ENCODE data around the gene ADARB2. TPM values are rescaled to one million over a fixed set of nuclear protein-coding genes. Genes with fewer than 3 reads are reported as not detected.
A peak's percentile ranks its signal among the peaks of the same experiment; 100 is the strongest.

Gene ADARB2
- total RNA-seq, 1 donor from 2014 or later = 0.06 TPM

GRCh38 chr10:1185911-1186682 lies 551.2 kb downstream of the ADARB2 start:
- peak; percentile 71 for DNase-seq (ENCODE audit: low spot score)

DNA sequence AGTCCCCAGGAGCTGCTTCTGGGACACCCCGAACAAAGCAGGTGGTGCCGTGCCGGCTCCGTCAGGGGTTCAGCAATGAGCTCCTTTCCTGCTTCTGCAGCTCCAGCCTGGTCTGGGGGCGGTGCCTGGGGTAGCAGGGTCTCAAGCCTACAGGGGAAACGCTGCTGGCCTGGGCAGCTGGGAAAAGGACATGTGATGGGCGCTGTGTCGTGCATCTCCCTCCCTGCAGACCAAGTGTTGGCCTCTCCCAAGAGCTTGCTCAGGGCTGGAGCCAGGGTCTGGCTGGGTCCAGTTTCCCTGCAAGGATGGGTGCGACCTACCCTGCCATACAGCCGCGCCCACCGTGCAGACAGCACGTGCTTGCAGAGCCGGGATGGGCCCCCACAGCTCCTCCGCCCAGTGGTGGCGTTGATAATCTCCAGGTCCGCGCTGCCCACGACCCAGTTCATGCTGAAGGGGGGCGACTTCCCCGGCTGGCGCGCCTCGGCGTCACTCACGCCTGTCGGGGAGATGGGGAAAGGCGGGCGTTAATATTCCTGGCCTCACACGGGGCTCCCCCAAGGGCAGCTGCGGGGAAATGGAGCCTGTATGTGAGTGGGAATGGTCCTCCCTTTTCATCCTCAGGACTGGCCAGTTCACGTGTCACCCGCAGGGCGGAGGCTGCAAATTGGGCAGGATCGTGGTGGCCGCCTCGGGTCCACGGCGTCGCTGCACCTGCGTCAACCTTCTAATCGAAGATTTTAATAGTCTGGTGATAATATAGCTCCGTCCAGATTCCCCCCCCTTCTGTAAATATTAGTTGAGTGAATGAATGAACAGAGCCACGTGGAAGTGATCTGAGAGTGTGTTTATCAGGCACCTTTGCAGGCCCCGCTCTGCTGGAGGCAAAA lies 552.5 kb downstream of the ADARB2 start:
- peak; percentile 85 for DNase-seq (ENCODE audit: low spot score)

DNA sequence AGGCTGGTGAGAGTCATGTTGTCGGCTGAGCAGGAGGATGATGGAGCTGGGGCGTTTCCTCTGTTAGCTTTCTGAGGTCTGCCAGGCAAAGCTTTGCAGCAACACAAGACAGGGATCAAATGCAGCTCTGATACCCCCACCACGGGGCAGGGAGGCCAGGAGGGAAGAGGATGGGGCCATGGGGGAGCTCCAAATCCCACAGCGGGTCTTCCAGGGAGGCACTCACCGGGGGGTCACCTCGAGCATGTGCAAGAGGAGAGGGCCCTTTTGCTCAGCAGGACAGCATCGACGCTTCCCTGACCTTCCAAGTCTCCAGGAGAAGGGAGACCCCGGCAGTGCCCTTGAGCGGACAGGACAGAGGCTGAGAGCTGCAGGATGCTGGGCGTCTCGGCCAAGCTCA lies 553.6 kb downstream of the ADARB2 start:
- DNase-seq (ENCODE audit: low spot score) = peak; percentile 85

DNA sequence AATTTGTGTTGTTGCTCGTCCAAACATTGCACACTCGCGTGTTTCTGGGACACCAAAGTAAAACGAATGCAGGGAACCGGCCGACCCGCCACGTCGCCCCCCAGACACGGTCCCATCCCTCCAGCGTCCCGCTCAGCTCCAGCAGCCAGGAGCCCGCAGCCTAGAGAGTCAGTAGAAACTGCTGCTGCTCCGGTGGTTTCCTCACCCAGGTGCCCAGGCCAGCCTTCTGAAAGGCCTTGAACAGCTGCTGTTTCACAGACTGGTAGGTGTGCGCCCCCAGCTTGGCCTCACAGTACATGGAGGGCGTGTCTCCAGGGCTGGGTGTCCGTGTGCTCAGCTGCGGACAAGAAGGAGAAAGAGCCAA lies 554.3 kb downstream of the ADARB2 start:
- peak; percentile 82 for DNase-seq (ENCODE audit: low spot score)

GRCh38 chr10:1182280-1183032 lies 554.9 kb downstream of the ADARB2 start:
- no peak for DNase-seq (ENCODE audit: low spot score)

DNA sequence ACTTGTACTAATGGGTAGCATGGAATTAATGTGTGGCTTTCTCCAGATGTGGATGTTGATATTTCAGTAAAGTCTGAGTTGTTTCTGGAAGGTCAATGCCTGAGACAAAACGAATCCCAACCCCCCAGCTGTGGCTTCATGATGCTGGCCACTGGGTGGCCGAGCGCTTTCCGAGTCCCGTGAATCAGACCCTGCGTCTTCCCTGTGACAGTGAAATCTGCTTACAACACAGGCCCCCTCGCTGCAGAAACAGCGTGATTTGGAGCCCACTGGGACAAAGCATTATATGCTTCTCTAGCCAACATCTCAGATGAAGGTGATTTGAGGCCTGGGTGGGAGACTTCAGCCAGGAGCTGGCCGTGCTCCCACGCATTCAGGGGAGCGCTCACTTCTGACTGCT lies 556.5 kb downstream of the ADARB2 start:
- DNase-seq (ENCODE audit: low spot score) = peak; percentile 77

DNA sequence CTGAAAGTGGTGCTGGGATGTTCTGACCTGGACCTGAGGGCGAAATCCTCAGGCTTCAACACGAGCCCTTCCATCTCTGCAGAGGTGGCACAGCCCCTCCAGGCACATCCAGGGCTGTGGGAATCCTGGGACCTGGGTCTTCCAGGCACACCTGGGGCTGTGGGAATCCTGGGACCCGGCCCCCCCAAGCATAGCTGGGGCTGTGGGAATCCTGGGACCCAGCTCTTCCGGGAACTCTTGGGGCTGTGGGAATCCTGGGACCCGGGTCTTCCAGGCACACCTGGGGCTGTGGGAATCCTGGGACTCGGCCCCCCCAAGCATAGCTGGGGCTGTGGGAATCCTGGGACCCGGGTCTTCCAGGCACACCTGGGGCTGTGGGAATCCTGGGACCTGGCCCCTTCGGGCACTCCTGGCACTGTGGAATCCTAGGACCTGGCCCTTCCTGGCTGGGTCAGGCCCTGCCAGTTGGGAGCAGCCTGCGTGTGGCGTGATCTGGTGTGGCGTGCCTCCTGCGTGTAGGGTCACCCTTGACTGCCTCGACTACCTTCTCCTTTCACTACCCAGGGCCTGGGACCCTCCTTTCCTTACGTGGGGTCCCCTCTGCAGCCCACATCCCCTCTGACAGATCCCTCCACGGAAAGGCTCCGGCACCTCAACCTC lies 557.1 kb downstream of the ADARB2 start:
- peak; percentile 78 for DNase-seq (ENCODE audit: low spot score)

GRCh38 chr10:1179346-1180070 lies 557.8 kb downstream of the ADARB2 start:
- DNase-seq (ENCODE audit: low spot score) = peak; percentile 87

DNA sequence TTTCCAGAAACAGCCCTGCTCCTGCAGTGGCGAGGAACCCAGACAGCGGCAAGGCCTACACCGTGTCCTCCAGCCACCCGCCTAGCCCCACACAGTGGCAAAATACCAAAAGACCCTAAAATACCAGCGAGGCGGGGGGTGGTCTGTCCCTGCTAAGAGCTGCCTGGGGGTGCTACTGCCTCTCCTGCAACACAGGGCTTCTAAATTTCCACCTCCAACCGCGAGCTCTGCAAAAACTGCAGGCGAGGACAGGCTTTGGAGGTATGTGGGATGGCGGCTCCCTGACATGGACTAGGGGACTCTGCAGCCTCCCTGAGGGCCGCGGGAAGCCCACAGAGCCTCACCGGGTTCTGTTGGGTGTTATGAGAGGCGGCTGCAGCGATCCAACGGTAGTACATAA lies 558.8 kb downstream of the ADARB2 start:
- DNase-seq (ENCODE audit: low spot score) = no peak

DNA sequence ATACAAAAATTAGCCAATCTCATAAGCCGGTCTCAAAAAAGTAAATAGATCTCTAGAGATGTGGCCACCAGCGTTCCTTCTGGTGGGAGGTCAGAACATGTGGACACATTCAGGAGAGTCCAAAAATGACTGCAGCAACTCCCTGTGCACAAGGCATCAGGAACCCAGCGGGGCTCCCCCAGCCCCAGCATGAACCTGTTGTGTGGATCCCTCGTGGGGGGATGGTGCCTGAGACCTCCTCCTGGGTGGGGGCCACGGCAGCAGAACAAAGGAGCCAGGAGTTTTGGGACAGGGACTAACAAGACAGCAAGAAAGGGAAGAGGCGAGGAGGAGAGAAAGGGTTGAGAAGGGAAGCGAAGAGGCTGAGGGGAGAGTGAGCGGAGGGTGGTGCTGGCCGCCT lies 559.4 kb downstream of the ADARB2 start:
- peak; percentile 77 for DNase-seq (ENCODE audit: low spot score)

- peak; percentile 81 for DNase-seq (ENCODE audit: low spot score)
These were observed 561.3 kb downstream of the ADARB2 start for GRCh38 chr10:1175956-1176565.

GRCh38 chr10:1174022-1174421 lies 563.3 kb downstream of the ADARB2 start:
- no peak for DNase-seq (ENCODE audit: low spot score)

DNA sequence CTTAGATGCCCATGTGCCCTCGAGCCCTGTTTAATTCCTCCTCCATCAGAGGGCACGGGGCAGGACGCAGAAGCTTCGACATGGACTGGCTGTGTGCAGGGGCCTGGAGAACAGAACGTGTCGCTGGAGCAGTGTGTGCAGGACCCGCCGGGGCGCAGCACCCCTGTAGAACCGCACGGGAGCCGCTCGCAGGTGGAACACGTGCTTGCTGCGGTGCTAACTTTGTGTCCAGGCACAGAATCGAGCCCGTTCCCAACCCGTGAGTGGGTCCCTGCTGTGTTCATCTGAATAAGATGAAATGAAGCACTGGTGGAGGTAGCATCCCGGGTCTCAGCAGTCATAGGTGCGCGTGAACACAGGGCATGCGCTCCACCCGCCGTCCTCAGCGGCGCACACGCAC lies 564.2 kb downstream of the ADARB2 start:
- no peak for DNase-seq (ENCODE audit: low spot score)

DNA sequence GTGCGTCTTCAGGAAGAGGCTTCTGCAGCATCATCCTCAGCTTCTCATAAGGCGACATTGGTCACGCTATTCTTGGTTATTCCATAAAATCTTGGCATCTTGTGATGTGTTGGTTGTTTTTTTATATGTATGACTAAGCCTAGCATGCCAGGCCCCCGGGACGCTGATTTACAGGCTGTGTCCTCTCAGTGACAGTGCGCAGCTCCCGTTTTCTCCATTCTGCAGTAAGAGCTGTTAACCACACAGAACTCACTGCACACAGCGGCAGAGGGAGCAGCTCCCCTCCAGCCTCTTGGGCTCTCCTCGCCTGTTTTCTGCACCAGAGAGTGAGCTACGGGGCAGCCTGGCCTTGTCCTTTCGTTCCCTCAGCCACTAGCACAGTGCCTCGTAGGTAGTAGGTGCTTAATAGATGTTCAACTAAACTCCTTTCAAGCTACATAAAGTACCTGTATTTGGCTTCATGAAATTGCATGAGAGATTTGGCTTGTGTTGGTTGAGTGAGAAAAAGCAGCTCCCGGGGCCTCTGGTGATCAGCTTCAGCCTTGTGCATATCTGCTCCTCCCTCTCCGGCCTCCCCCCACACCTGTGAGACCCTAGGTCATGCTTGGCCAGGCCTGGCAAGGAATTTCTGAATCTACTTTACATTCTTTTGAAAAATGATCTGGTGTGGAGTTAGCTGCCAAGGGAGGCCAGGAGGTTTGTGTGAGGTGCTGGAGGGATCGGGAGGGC lies 564.9 kb downstream of the ADARB2 start:
- DNase-seq (ENCODE audit: low spot score) = no peak

DNA sequence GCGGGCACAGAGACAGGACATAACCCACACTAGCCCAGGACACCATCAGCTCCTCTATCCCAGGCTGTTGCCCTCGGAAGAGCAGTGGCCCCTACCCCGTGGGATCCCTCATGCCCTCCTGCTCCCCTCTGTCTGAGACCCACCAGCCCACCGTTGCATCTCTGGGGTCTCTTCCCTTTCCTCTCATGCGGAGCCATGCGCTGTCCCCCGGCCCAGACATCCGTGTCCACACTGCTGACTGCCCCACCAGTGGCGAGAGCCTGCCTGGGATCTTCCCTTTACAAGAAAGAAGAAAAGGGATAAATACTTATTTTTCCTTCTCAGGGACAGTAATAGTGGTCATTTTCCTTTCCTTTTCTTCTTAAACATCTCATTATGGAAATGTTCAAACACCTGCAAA lies 565.7 kb downstream of the ADARB2 start:
- no peak for DNase-seq (ENCODE audit: low spot score)

GRCh38 chr10:1171182-1171581 lies 566.1 kb downstream of the ADARB2 start:
- DNase-seq (ENCODE audit: low spot score) = no peak

DNA sequence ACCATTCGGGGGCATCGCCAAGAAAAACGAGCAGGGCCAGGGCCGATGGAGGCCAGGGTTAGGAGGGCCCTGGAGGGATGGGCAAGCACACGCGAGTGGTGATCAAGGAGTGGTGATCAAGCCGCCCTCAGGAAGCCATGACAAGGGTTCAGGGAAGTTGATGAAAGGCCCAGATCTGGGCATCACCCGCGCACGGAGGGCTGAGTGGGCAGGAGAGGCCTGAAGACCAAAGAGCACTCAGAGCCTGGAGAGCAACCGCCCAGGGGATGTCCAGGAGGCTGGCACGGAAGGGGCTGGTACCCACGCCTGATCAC lies 566.5 kb downstream of the ADARB2 start:
- DNase-seq (ENCODE audit: low spot score) = no peak

GRCh38 chr10:1169981-1170866 lies 567.1 kb downstream of the ADARB2 start:
- no peak for DNase-seq (ENCODE audit: low spot score)

Measured in mesenteric fat pad (tissue), 1 donor.